ENCODE measurements around the gene ADAP2. TPM values are rescaled to one million over a fixed set of nuclear protein-coding genes. Genes with fewer than 3 reads are reported as not detected.

ADAP2 gene
- total and polyA plus RNA-seq, 10 of the 15 experiments (the other 5 are each of a cell fraction or from before 2014, with no cell fraction given), result 0.15 to 13.6 (median 6.8) TPM

DNA sequence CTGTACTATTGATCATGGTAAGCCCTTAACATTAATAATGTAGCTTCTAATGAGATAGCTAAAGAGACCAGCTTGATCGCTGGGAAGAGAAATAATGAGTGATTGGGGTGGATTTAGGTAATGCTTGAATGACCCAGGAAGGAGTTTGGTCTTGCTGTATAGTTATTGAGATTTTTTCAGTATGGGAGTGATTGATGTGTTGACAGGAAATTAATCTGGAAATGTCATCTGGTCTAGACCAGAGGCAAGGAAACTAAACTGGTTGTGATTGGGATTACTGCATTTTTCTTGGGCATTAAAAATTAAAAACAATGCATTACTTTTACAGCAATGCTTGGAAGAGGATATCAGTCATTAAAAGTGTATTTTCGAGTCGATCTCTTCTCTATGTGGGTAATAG lies 27.5 kb upstream of the ADAP2 start:
- no peaks in the 10 kb centered on the region for H3K79me2 ChIP-seq (ENCODE audit: control insufficient read depth, insufficient read depth, low read length)
- CTCF ChIA-PET, result no interaction called here
- H2AFZ ChIP-seq (ENCODE audit: control insufficient read depth, low read depth, low read length), result no peak overlapping the region
- H3K27me3 ChIP-seq (replicated peaks in 1 of 2; ENCODE audit: control insufficient read depth in 2 of 2, insufficient read depth in 2 of 2, low read length in 1 of 2), result no peaks in the 10 kb centered on the region
- no peak for TF ChIP-seq CHD2 (IDR thresholded peaks at IDR 0.05; ENCODE audit: borderline replicate concordance, low read depth, low read length)
- no peak for TF ChIP-seq CREB1 (IDR thresholded peaks at IDR 0.05; ENCODE audit: low read depth)
- no peak for TF ChIP-seq TAF1 (IDR thresholded peaks at IDR 0.05; ENCODE audit: borderline replicate concordance, low read depth, low read length)
- no peak for TF ChIP-seq JUNB (IDR thresholded peaks at IDR 0.05)
- TF ChIP-seq, protein P1, sequence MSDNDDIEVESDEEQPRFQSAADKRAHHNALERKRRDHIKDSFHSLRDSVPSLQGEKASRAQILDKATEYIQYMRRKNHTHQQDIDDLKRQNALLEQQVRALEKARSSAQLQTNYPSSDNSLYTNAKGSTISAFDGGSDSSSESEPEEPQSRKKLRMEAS (IDR thresholded peaks at IDR 0.05; ENCODE audit: low read depth, low read length), result no peak
- TF ChIP-seq, protein P2, sequence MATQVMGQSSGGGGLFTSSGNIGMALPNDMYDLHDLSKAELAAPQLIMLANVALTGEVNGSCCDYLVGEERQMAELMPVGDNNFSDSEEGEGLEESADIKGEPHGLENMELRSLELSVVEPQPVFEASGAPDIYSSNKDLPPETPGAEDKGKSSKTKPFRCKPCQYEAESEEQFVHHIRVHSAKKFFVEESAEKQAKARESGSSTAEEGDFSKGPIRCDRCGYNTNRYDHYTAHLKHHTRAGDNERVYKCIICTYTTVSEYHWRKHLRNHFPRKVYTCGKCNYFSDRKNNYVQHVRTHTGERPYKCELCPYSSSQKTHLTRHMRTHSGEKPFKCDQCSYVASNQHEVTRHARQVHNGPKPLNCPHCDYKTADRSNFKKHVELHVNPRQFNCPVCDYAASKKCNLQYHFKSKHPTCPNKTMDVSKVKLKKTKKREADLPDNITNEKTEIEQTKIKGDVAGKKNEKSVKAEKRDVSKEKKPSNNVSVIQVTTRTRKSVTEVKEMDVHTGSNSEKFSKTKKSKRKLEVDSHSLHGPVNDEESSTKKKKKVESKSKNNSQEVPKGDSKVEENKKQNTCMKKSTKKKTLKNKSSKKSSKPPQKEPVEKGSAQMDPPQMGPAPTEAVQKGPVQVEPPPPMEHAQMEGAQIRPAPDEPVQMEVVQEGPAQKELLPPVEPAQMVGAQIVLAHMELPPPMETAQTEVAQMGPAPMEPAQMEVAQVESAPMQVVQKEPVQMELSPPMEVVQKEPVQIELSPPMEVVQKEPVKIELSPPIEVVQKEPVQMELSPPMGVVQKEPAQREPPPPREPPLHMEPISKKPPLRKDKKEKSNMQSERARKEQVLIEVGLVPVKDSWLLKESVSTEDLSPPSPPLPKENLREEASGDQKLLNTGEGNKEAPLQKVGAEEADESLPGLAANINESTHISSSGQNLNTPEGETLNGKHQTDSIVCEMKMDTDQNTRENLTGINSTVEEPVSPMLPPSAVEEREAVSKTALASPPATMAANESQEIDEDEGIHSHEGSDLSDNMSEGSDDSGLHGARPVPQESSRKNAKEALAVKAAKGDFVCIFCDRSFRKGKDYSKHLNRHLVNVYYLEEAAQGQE (IDR thresholded peaks at IDR 0.05; ENCODE audit: low read depth, low read length), result no peak
- no peak for TF ChIP-seq POU2F2 (IDR thresholded peaks at IDR 0.05; ENCODE audit: borderline replicate concordance, low read depth, low read length)
- no peak for TF ChIP-seq POLR2AphosphoS5 (IDR thresholded peaks at IDR 0.05; ENCODE audit: low read length)
- no peak for TF ChIP-seq CBX3 (IDR thresholded peaks at IDR 0.05; ENCODE audit: borderline replicate concordance, low read depth)
- TF ChIP-seq ZNF622 (IDR thresholded peaks at IDR 0.05), result no peak
- no peak for TF ChIP-seq EZH2 (IDR thresholded peaks at IDR 0.05; ENCODE audit: borderline replicate concordance, control insufficient read depth, low read depth, low read length)
- TF ChIP-seq RB1 (IDR thresholded peaks at IDR 0.05; ENCODE audit: borderline replicate concordance), result no peak
- TF ChIP-seq FOXM1 (IDR thresholded peaks at IDR 0.05; ENCODE audit: low read depth, low read length), result no peak
- TF ChIP-seq ASH2L (IDR thresholded peaks at IDR 0.05; ENCODE audit: borderline replicate concordance, low read depth), result no peak
- DNase-seq (ENCODE audit: low read depth, low spot score) (no peak), FAIRE-seq (no peak), ATAC-seq (no peak)
- 97% methylated on average over 3 of the region's 3 CpGs for WGBS (ENCODE audit: insufficient coverage, insufficient replicate concordance, low lambda C conversion rate, missing lambda C conversion rate)
- no peak overlapping the region for H3K4me2 ChIP-seq (ENCODE audit: control insufficient read depth, insufficient read depth)
- H3K4me3 ChIP-seq, result no peak overlapping the region
- no peak overlapping the region for H3K27ac ChIP-seq (ENCODE audit: control insufficient read depth, insufficient read depth)
- POLR2A ChIA-PET, result no interaction called here
- intact Hi-C loops (cut with micrococcal nuclease; ENCODE audit: unreplicated experiment) (no loop called here), in situ Hi-C loops (cut with MboI) (no loop called here)
- H3K4me1 ChIP-seq (ENCODE audit: control insufficient read depth, insufficient read depth, low read length), result no peaks in the 10 kb centered on the region
- H3K9me3 ChIP-seq (replicated peaks; ENCODE audit: control insufficient read depth, insufficient read depth, low read length), result no peaks in the 10 kb centered on the region
- SMC1A ChIA-PET (ENCODE audit: uncharacterized antibody, unreplicated experiment), result interaction anchor here (0.7 to 2.1 kb wide), 3 partner anchors 10 to 21 kb away, joined by 3 to 6 read pairs (median 6); partner anchors contain the start of gene TEFM
- RAD21 ChIA-PET (ENCODE audit: unreplicated experiment), result no interaction called here
- BruUV-seq (replicated peaks), result no TSS peak
- H4K20me1 ChIP-seq (ENCODE audit: control insufficient read depth, insufficient read depth), result no peaks in the 10 kb centered on the region
- peaks cover 0 to 20% of the 10 kb centered on the region in 2 experiments for H3K36me3 ChIP-seq (ENCODE audit: control insufficient read depth in 2 of 2, insufficient read depth in 2 of 2, low read length in 1 of 2)
- no peak overlapping the region for H3K9ac ChIP-seq (ENCODE audit: control insufficient read depth, insufficient read depth, low read length)

All from GM12878 (cell line).